ENCODE measurements around the gene SOX10. TPM values are rescaled to one million over a fixed set of nuclear protein-coding genes. Genes with fewer than 3 reads are reported as not detected.

Gene SOX10
- total RNA-seq, 1 donor from 2014 or later, result 3.2 TPM

GRCh38 chr22:38030311-38031133 lies 46.2 kb upstream of the SOX10 start:
- TF ChIP-seq POLR2A (IDR thresholded peaks at IDR 0.05) (no peak), POLR2AphosphoS5 (IDR thresholded peaks at IDR 0.05; ENCODE audit: insufficient read depth in 1 of 2, low read depth in 1 of 2) (no peak)
- TF ChIP-seq, protein P1, sequence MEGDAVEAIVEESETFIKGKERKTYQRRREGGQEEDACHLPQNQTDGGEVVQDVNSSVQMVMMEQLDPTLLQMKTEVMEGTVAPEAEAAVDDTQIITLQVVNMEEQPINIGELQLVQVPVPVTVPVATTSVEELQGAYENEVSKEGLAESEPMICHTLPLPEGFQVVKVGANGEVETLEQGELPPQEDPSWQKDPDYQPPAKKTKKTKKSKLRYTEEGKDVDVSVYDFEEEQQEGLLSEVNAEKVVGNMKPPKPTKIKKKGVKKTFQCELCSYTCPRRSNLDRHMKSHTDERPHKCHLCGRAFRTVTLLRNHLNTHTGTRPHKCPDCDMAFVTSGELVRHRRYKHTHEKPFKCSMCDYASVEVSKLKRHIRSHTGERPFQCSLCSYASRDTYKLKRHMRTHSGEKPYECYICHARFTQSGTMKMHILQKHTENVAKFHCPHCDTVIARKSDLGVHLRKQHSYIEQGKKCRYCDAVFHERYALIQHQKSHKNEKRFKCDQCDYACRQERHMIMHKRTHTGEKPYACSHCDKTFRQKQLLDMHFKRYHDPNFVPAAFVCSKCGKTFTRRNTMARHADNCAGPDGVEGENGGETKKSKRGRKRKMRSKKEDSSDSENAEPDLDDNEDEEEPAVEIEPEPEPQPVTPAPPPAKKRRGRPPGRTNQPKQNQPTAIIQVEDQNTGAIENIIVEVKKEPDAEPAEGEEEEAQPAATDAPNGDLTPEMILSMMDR (IDR thresholded peaks at IDR 0.05), result no peak
- no peak for DNase-seq (ENCODE audit: extremely low spot score in 2 of 2)
- Histone ChIP-seq H3K4me1 (peaks cover 34% of the 10 kb centered on the region), H3K9me3 (no peaks in the 10 kb centered on the region), H3K36me3 (no peaks in the 10 kb centered on the region), H3K27ac (no peak overlapping the region), H3K4me3 (no peak overlapping the region), H3K27me3 (no peaks in the 10 kb centered on the region)
- intact Hi-C loops (cut with DNase I), result no loop called here

DNA sequence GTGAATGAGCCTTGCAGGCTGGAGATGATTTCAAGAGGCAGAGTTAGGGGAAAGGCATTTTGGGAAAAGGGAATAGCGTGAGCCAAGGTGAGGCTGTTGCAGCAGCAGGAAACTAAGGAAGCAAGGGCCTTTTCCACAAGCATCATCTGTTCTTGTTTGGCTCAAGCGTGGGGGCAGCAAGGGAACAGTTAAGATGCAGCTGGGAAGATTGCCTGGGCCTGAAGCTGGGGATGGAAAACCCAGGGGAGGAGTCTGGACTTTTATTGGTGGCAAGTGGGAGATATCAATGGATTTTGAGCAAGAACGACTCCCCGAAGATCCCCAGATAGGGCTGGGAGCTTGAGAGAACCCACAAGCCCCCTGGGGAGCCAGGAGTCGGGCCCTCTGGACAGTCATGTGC lies 45.5 kb upstream of the SOX10 start:
- DNase-seq (ENCODE audit: extremely low spot score in 2 of 2), result no peak
- Histone ChIP-seq H3K9me3 (no peaks in the 10 kb centered on the region), H3K4me3 (no peak overlapping the region), H3K27ac (no peak overlapping the region), H3K36me3 (no peaks in the 10 kb centered on the region), H3K4me1 (peaks cover 32% of the 10 kb centered on the region), H3K27me3 (no peaks in the 10 kb centered on the region)
- intact Hi-C loops (cut with DNase I), result no loop called here
- TF ChIP-seq, protein P1 (IDR thresholded peaks at IDR 0.05), result no peak
- TF ChIP-seq POLR2A (IDR thresholded peaks at IDR 0.05), result no peak
- no peak for TF ChIP-seq POLR2AphosphoS5 (IDR thresholded peaks at IDR 0.05; ENCODE audit: insufficient read depth in 1 of 2, low read depth in 1 of 2)

GRCh38 chr22:38029370-38029769 lies 45.0 kb upstream of the SOX10 start:
- H3K9me3 ChIP-seq, result no peaks in the 10 kb centered on the region
- no peaks in the 10 kb centered on the region for H3K27me3 ChIP-seq
- DNase-seq (ENCODE audit: extremely low spot score in 2 of 2), result no peak
- no peaks in the 10 kb centered on the region for H3K36me3 ChIP-seq
- no peak overlapping the region for H3K4me3 ChIP-seq
- no peak for TF ChIP-seq POLR2AphosphoS5 (IDR thresholded peaks at IDR 0.05; ENCODE audit: insufficient read depth in 1 of 2, low read depth in 1 of 2)
- H3K4me1 ChIP-seq, result peaks cover 26% of the 10 kb centered on the region
- H3K27ac ChIP-seq, result no peak overlapping the region
- intact Hi-C loops (cut with DNase I), result no loop called here

DNA sequence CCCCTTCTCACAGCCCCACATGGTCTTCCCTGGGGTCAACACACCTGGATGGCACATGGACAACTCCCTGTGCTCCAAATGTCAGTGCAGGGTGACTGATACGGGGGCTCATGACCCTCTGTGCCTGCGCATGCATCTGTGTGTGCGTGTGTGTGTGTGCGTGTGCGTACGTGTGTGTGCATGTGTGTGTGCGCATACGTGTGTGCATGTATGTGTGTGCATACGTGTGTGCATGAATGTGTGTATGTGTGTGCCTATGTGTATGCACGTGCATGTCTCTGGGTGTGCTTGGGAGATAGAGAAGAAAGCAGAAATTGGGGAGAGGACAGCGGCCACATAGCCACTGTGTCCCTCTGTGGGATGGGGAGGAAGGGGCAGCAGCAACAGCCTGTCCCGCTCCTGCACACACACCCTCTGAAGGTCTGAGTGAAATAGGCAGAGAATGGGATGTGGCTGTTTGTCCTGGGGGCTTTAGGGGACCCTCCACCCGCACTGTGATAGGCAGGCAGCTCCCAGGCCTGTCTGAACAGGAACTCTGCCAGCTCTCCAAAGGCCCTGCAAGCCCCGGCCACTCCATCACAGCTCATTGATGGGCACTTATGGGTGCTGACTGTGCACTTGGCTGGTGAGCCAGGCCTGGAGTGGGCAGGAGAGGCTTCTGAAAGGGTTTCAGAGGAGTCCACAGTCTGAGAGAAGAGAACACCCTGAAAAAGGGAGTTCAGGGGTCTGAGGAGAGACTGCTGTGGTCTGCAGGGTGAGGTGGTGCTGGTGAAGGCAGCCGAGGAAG lies 44.2 kb upstream of the SOX10 start:
- Histone ChIP-seq H3K9me3 (no peaks in the 10 kb centered on the region), H3K27me3 (no peaks in the 10 kb centered on the region), H3K27ac (no peak overlapping the region), H3K4me1 (peaks cover 18% of the 10 kb centered on the region), H3K4me3 (no peak overlapping the region), H3K36me3 (no peaks in the 10 kb centered on the region)
- DNase-seq (ENCODE audit: extremely low spot score in 2 of 2), result no peak
- intact Hi-C loops (cut with DNase I), result no loop called here
- no peak for TF ChIP-seq POLR2A (IDR thresholded peaks at IDR 0.05)

DNA sequence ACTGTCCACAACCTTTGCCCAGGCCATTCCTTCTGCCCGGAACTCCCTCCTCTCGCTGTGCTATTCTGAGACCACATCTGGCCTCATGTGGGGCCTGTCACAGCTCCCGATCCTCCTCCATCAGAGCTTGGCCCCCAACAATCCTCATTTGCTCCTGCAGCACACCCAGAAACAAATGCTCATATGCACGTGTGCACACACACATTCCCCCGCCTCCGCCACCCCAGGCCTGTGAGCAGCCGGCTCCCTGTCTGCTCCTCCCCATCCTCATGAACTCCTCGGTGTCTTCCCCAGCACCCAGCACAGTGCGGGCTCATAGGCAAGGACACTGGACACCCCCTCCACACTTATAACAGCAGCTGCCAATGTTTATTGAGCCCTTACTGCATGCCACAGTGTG lies 43.1 kb upstream of the SOX10 start:
- Histone ChIP-seq H3K4me3 (no peak overlapping the region), H3K9me3 (no peaks in the 10 kb centered on the region), H3K36me3 (no peaks in the 10 kb centered on the region), H3K27ac (no peak overlapping the region), H3K27me3 (no peaks in the 10 kb centered on the region), H3K4me1 (peaks cover 12% of the 10 kb centered on the region)
- intact Hi-C loops (cut with DNase I), result no loop called here
- TF ChIP-seq POLR2A (IDR thresholded peaks at IDR 0.05) (no peak), POLR2AphosphoS5 (IDR thresholded peaks at IDR 0.05; ENCODE audit: insufficient read depth in 1 of 2, low read depth in 1 of 2) (no peak)
- TF ChIP-seq, protein P1 (IDR thresholded peaks at IDR 0.05), result no peak
- no peak for DNase-seq (ENCODE audit: extremely low spot score in 2 of 2)
